HG03097 (cell line): Measurements from ENCODE around the gene ONECUT2.
A peak's percentile ranks its signal among the peaks of the same experiment; 100 is the strongest.
"Not testable (repeated sequence)": the region's sequence is repeated elsewhere in the genome, so short reads cannot be mapped to it uniquely, and the experiment has no call there.

Source experiments
- ATAC-seq: cut with Tn5 transposase; IDR thresholded peaks from one replicate; pipeline ENCODE4 v1.9.1; 2021; ENCODE audit not compliant: unreplicated experiment, low FRiP score

ONECUT2 gene

GRCh38 chr18:57434536-57435494 lies at the start of gene ONECUT2:
Gene ONECUT2 (plus strand): TSS chr18:57435374. CDS start chr18:57435717, 343 bp downstream.
- peak; percentile 94 for ATAC-seq

GRCh38 chr18:57389271-57389670 lies 45.9 kb upstream of the ONECUT2 start:
- ATAC-seq: no peak

- no peak for ATAC-seq
Observed at GRCh38 chr18:57390044-57390443, 45.1 kb upstream of the ONECUT2 start.

- ATAC-seq: not testable (repeated sequence)
Observed at GRCh38 chr18:57394749-57395148, 40.4 kb upstream of the ONECUT2 start.

GRCh38 chr18:57396831-57397230 lies 38.3 kb upstream of the ONECUT2 start:
- ATAC-seq: not testable (repeated sequence)

- no peak for ATAC-seq
Observed at GRCh38 chr18:57397440-57398132, 37.6 kb upstream of the ONECUT2 start.

- no peak for ATAC-seq
Observed at GRCh38 chr18:57404345-57404744, 30.8 kb upstream of the ONECUT2 start.

GRCh38 chr18:57409650-57410049 lies 25.5 kb upstream of the ONECUT2 start:
- ATAC-seq: no peak

- no peak for ATAC-seq
Observed at GRCh38 chr18:57410749-57411148, 24.4 kb upstream of the ONECUT2 start.

GRCh38 chr18:57416542-57416941 lies 18.6 kb upstream of the ONECUT2 start:
- no peak for ATAC-seq

GRCh38 chr18:57422313-57422872 lies 12.8 kb upstream of the ONECUT2 start:
- ATAC-seq: no peak

- no peak for ATAC-seq
Observed at GRCh38 chr18:57423821-57424220, 11.4 kb upstream of the ONECUT2 start.

- no peak for ATAC-seq
Observed at GRCh38 chr18:57425096-57425495, 10.1 kb upstream of the ONECUT2 start.

- no peak for ATAC-seq
Observed at GRCh38 chr18:57426187-57426586, 9.0 kb upstream of the ONECUT2 start.

- ATAC-seq: no peak
Observed at GRCh38 chr18:57427429-57428201, 7.6 kb upstream of the ONECUT2 start.

GRCh38 chr18:57428221-57429150 lies 6.7 kb upstream of the ONECUT2 start:
- ATAC-seq: no peak

- no peak for ATAC-seq
Observed at GRCh38 chr18:57429167-57430078, 5.8 kb upstream of the ONECUT2 start.
